GM18520 (cell line): ENCODE results near the gene ITPR2.
"Not testable (repeated sequence)": the region's sequence is repeated elsewhere in the genome, so short reads cannot be mapped to it uniquely, and the experiment has no call there.

Experiments used
- ATAC-seq: cut with Tn5 transposase; IDR thresholded peaks from one replicate; pipeline ENCODE4 v1.9.1; 2021; ENCODE audit not compliant: unreplicated experiment

The ITPR2 gene

GRCh38 chr12:26851031-26851809, 18.2 kb upstream of the ITPR2 start:
- ATAC-seq = no peak

GRCh38 chr12:26848156-26848825, 15.3 kb upstream of the ITPR2 start:
- no peak for ATAC-seq

GRCh38 chr12:26847431-26847830, 14.4 kb upstream of the ITPR2 start:
- ATAC-seq = no peak

GRCh38 chr12:26846416-26846815, 13.4 kb upstream of the ITPR2 start:
- ATAC-seq = no peak

- ATAC-seq = no peak
Observed at GRCh38 chr12:26845984-26846383, 13.0 kb upstream of the ITPR2 start.

- ATAC-seq = no peak
Observed at GRCh38 chr12:26845057-26845666, 12.2 kb upstream of the ITPR2 start.

- ATAC-seq = no peak
Observed at GRCh38 chr12:26843311-26843710, 10.3 kb upstream of the ITPR2 start.

- no peak for ATAC-seq
Observed at GRCh38 chr12:26841085-26841484, 8.1 kb upstream of the ITPR2 start.

GRCh38 chr12:26839512-26839911, 6.5 kb upstream of the ITPR2 start:
- no peak for ATAC-seq

- no peak for ATAC-seq
Observed at GRCh38 chr12:26838888-26839416, 6.0 kb upstream of the ITPR2 start.

GRCh38 chr12:26836201-26836600, 3.2 kb upstream of the ITPR2 start:
- ATAC-seq = no peak

- not testable (repeated sequence) for ATAC-seq
Observed at GRCh38 chr12:26834503-26835060, 1.6 kb upstream of the ITPR2 start.

GRCh38 chr12:26833743-26834490, 923 bp upstream of the ITPR2 start:
- no peak for ATAC-seq

- ATAC-seq = peak; percentile 30
Observed at GRCh38 chr12:26831951-26832821, 808 bp downstream of the ITPR2 start.

GRCh38 chr12:26830783-26831551, 2.0 kb downstream of the ITPR2 start:
- ATAC-seq = no peak

- no peak for ATAC-seq
Observed at GRCh38 chr12:26830363-26830762, 2.6 kb downstream of the ITPR2 start.

- no peak for ATAC-seq
Observed at GRCh38 chr12:26828280-26829073, 4.5 kb downstream of the ITPR2 start.

- no peak for ATAC-seq
Observed at GRCh38 chr12:26826437-26826836, 6.6 kb downstream of the ITPR2 start.
